ENCODE measurements around the gene TNNI3K. TPM values are rescaled to one million over a fixed set of nuclear protein-coding genes. Genes with fewer than 3 reads are reported as not detected.

TNNI3K gene
- total and polyA plus RNA-seq, 10 of the 15 experiments (the other 5 are each of a cell fraction or from before 2014, with no cell fraction given) = 0.14 to 1.6 (median 0.44) TPM; not detected in 4

- no peak overlapping the region for H2AFZ ChIP-seq (ENCODE audit: control insufficient read depth, low read depth, low read length)
- DNase-seq (ENCODE audit: low read depth, low spot score) (no peak), ATAC-seq (no peak), FAIRE-seq (no peak)
- H3K9me3 ChIP-seq (replicated peaks; ENCODE audit: control insufficient read depth, insufficient read depth, low read length) = no peaks in the 10 kb centered on the region
- H3K27me3 ChIP-seq (replicated peaks in 1 of 2; ENCODE audit: control insufficient read depth in 2 of 2, insufficient read depth in 2 of 2, low read length in 1 of 2) = no peaks in the 10 kb centered on the region
- CTCF ChIA-PET = no interaction called here
- no peak overlapping the region for H3K27ac ChIP-seq (ENCODE audit: control insufficient read depth, insufficient read depth)
- H3K79me2 ChIP-seq (ENCODE audit: control insufficient read depth, insufficient read depth, low read length) = no peaks in the 10 kb centered on the region
- H3K4me2 ChIP-seq (ENCODE audit: control insufficient read depth, insufficient read depth) = no peak overlapping the region
- no TSS peak for BruUV-seq (replicated peaks)
- in situ Hi-C loops (cut with MboI) (no loop called here), intact Hi-C loops (cut with micrococcal nuclease; ENCODE audit: unreplicated experiment) (no loop called here)
- TF ChIP-seq REST (IDR thresholded peaks at IDR 0.05; ENCODE audit: low read depth, low read length) = no peak
- no peak for TF ChIP-seq SIN3A (IDR thresholded peaks at IDR 0.05; ENCODE audit: low read depth, low read length)
- TF ChIP-seq ESRRA (IDR thresholded peaks at IDR 0.05; ENCODE audit: low read length) = no peak
- TF ChIP-seq ZNF384 (IDR thresholded peaks at IDR 0.05; ENCODE audit: borderline replicate concordance, low read depth, low read length) = no peak
- TF ChIP-seq USF2 (IDR thresholded peaks at IDR 0.05; ENCODE audit: borderline replicate concordance, low read depth, low read length) = no peak
- TF ChIP-seq NBN (IDR thresholded peaks at IDR 0.05) = no peak
- TF ChIP-seq LARP7 (IDR thresholded peaks at IDR 0.05) = no peak
- TF ChIP-seq ETV6 (conservative IDR thresholded peaks at IDR 0.05 in 1 of 2, IDR thresholded peaks at IDR 0.05 in 1 of 2; ENCODE audit: borderline replicate concordance in 1 of 2, low read depth in 1 of 2) = no peak
- TF ChIP-seq YBX1 (IDR thresholded peaks at IDR 0.05) = no peak
- no peak for TF ChIP-seq SMAD5 (IDR thresholded peaks at IDR 0.05; ENCODE audit: low read depth)
- TF ChIP-seq ZNF592 (IDR thresholded peaks at IDR 0.05) = no peak
- TF ChIP-seq IRF5 (IDR thresholded peaks at IDR 0.05; ENCODE audit: borderline replicate concordance) = no peak
- no peak for TF ChIP-seq SUPT20H (IDR thresholded peaks at IDR 0.05; ENCODE audit: borderline replicate concordance, control insufficient read depth, low read depth, low read length)
- no peak for TF ChIP-seq NR2F1 (conservative IDR thresholded peaks at IDR 0.05)
- no peak overlapping the region for H3K4me3 ChIP-seq
- no peaks in the 10 kb centered on the region for H3K4me1 ChIP-seq (ENCODE audit: control insufficient read depth, insufficient read depth, low read length)
- no peaks in the 10 kb centered on the region for H4K20me1 ChIP-seq (ENCODE audit: control insufficient read depth, insufficient read depth)
- no peaks in the 10 kb centered on the region for H3K36me3 ChIP-seq (ENCODE audit: control insufficient read depth in 2 of 2, insufficient read depth in 2 of 2, low read length in 1 of 2)
- 0% methylated on average over 1 of the region's 1 CpG for WGBS (ENCODE audit: insufficient coverage, insufficient replicate concordance, low lambda C conversion rate, missing lambda C conversion rate)
- H3K9ac ChIP-seq (ENCODE audit: control insufficient read depth, insufficient read depth, low read length) = no peak overlapping the region
- RAD21 ChIA-PET (ENCODE audit: unreplicated experiment) = no interaction called here
- POLR2A ChIA-PET = no interaction called here
- SMC1A ChIA-PET (ENCODE audit: uncharacterized antibody, unreplicated experiment) = interaction anchor here (1.4 kb wide), 1 partner anchor 26 kb away, joined by 3 read pairs; no protein-coding TSS in a partner anchor
These were observed 197.1 kb downstream of the TNNI3K start for GRCh38 chr1:74432325-74432724.

All from GM12878 (cell line).